ENCODE results near the gene DENND5B.
"Not testable (repeated sequence)": the region's sequence is repeated elsewhere in the genome, so short reads cannot be mapped to it uniquely, and the experiment has no call there.

DENND5B gene

DNA sequence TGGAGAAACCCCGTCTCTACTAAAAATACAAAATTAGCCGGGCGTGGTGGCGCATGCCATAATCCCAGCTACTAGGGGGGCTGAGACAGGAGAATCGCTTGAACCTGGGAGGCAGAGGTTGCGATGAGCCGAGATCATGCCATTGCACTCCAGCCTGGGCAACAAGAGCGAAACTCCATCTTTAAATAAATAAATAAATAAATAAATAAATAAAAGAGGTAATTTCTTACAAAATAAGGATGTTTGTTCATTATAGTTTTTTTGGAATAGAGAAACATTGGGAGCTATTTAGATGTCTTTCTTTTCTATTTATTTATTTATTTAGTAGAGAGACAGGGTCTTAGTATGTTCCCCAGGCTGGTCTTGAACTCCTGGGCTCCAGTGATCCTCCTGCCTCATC is 213.7 kb downstream of the DENND5B start:
- H3K36me3 ChIP-seq (ENCODE audit: control insufficient read depth, insufficient read depth, low read length); H3K27me3 ChIP-seq (ENCODE audit: control insufficient read depth, insufficient read depth, low read length); H3K4me1 ChIP-seq (ENCODE audit: control insufficient read depth, insufficient read depth, low read length); H3K9me3 ChIP-seq (ENCODE audit: control insufficient read depth, low read length); H3K9ac ChIP-seq (ENCODE audit: low read length); H3K4me3 ChIP-seq (ENCODE audit: low read length): not testable (repeated sequence)

GRCh38 chr12:31375422-31375821 is 215.5 kb downstream of the DENND5B start:
- H3K27me3 ChIP-seq (ENCODE audit: control insufficient read depth, insufficient read depth, low read length); H3K36me3 ChIP-seq (ENCODE audit: control insufficient read depth, insufficient read depth, low read length); H3K4me3 ChIP-seq (ENCODE audit: low read length); H3K9me3 ChIP-seq (ENCODE audit: control insufficient read depth, low read length); H3K9ac ChIP-seq (ENCODE audit: low read length); H3K4me1 ChIP-seq (ENCODE audit: control insufficient read depth, insufficient read depth, low read length): not testable (repeated sequence)

DNA sequence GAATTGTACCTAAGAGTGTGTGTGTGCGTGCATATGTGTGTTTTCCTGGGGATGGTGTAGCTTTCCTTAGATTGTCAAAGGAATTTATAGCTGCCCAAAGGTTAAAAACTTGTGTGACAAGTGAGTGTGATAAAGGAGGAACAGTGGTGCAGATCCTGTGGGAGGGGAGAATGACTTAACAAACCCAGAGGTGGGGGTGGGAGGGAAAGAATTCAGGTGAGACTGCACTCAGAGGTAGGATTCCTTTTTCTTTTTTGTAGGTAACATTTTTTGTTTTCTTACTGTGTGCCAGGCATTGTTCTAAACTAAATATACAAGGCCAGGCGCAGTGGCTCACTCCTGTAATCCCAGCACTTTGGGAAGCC is 219.7 kb downstream of the DENND5B start:
- no peaks in the 10 kb centered on the region for H3K9me3 ChIP-seq (ENCODE audit: control insufficient read depth, low read length)
- H3K9ac ChIP-seq (ENCODE audit: low read length): no peak overlapping the region
- no peaks in the 10 kb centered on the region for H3K36me3 ChIP-seq (ENCODE audit: control insufficient read depth, insufficient read depth, low read length)
- no peak overlapping the region for H3K4me3 ChIP-seq (ENCODE audit: low read length)
- H3K27me3 ChIP-seq (ENCODE audit: control insufficient read depth, insufficient read depth, low read length): no peaks in the 10 kb centered on the region
- peaks cover 24% of the 10 kb centered on the region for H3K4me1 ChIP-seq (ENCODE audit: control insufficient read depth, insufficient read depth, low read length)

DNA sequence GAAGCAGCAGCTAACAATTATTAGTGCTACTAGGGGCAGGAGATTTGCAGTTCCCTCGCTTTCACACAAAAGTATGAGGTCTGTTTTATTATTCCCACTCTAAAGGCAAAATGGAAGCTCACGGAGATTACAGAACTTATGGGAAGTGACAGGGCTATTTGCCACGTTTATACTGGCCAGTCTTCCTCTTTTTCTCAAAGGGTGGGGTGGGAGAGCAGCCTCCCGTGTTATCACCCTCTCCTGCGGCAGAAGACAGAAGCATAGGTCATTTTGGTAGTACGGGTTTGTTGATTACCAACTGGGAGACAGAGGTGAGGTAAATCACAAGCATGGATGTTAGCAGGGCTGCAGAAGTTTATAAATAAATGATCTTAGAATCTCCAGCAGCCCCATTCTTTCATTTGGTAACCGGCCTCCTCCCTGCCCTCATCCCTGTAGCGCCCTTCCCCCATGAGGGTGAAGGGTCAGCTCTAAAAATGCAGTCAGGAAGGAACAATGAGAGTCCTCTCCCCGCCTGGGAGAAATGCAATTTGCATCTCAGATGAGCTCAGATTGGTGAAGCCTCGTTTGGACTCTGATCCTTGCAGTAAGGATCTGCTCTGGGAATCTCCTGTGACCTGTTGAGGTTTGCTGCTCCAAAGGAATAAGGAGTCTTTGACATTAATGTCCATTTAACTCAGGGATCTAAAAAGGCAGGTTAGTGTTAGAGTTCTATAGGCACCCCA is 220.2 kb downstream of the DENND5B start:
- no peaks in the 10 kb centered on the region for H3K27me3 ChIP-seq (ENCODE audit: control insufficient read depth, insufficient read depth, low read length)
- H3K36me3 ChIP-seq (ENCODE audit: control insufficient read depth, insufficient read depth, low read length): no peaks in the 10 kb centered on the region
- H3K9ac ChIP-seq (ENCODE audit: low read length): peak overlapping the region; percentile 51
- peaks cover 24% of the 10 kb centered on the region for H3K4me1 ChIP-seq (ENCODE audit: control insufficient read depth, insufficient read depth, low read length)
- H3K4me3 ChIP-seq (ENCODE audit: low read length): peak overlapping the region; percentile 39
- H3K9me3 ChIP-seq (ENCODE audit: control insufficient read depth, low read length): no peaks in the 10 kb centered on the region

- Histone ChIP-seq H3K4me3 (ENCODE audit: low read length) (peak overlapping the region; percentile 39), H3K9me3 (ENCODE audit: control insufficient read depth, low read length) (no peaks in the 10 kb centered on the region), H3K4me1 (ENCODE audit: control insufficient read depth, insufficient read depth, low read length) (peaks cover 24% of the 10 kb centered on the region), H3K36me3 (ENCODE audit: control insufficient read depth, insufficient read depth, low read length) (no peaks in the 10 kb centered on the region), H3K27me3 (ENCODE audit: control insufficient read depth, insufficient read depth, low read length) (no peaks in the 10 kb centered on the region), H3K9ac (ENCODE audit: low read length) (peak overlapping the region; percentile 51)
These were observed 221.0 kb downstream of the DENND5B start for GRCh38 chr12:31369712-31370521.

GRCh38 chr12:31368666-31369361 is 222.1 kb downstream of the DENND5B start:
- no peaks in the 10 kb centered on the region for H3K27me3 ChIP-seq (ENCODE audit: control insufficient read depth, insufficient read depth, low read length)
- no peaks in the 10 kb centered on the region for H3K9me3 ChIP-seq (ENCODE audit: control insufficient read depth, low read length)
- no peaks in the 10 kb centered on the region for H3K36me3 ChIP-seq (ENCODE audit: control insufficient read depth, insufficient read depth, low read length)
- H3K4me3 ChIP-seq (ENCODE audit: low read length): no peak overlapping the region
- H3K4me1 ChIP-seq (ENCODE audit: control insufficient read depth, insufficient read depth, low read length): peaks cover 24% of the 10 kb centered on the region
- H3K9ac ChIP-seq (ENCODE audit: low read length): peak overlapping the region; percentile 0

GRCh38 chr12:31366104-31366621 is 224.8 kb downstream of the DENND5B start:
- no peaks in the 10 kb centered on the region for H3K9me3 ChIP-seq (ENCODE audit: control insufficient read depth, low read length)
- peaks cover 44% of the 10 kb centered on the region for H3K4me1 ChIP-seq (ENCODE audit: control insufficient read depth, insufficient read depth, low read length)
- no peaks in the 10 kb centered on the region for H3K27me3 ChIP-seq (ENCODE audit: control insufficient read depth, insufficient read depth, low read length)
- no peaks in the 10 kb centered on the region for H3K36me3 ChIP-seq (ENCODE audit: control insufficient read depth, insufficient read depth, low read length)
- H3K4me3 ChIP-seq (ENCODE audit: low read length): no peak overlapping the region
- no peak overlapping the region for H3K9ac ChIP-seq (ENCODE audit: low read length)

DNA sequence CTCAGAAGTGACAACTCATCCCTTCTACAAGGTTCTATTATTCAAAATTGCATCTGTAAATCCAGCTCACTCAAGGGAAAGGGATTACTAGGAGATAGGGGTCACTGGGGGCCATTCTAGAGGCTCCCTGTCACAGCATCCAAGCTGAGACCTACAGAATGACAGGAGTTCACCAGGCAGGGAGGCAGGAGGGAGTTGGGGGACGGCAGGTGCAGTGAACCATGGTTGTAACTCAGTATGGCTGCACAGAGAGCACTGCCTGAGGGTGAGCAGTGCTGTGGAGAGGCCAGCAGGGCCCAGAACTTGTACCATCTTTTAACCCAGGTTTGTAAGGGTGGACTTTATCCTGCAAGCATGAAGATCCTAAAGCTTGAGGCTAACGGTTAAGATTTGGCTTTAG is 227.1 kb downstream of the DENND5B start:
- Histone ChIP-seq H3K36me3 (ENCODE audit: control insufficient read depth, insufficient read depth, low read length) (no peaks in the 10 kb centered on the region), H3K27me3 (ENCODE audit: control insufficient read depth, insufficient read depth, low read length) (no peaks in the 10 kb centered on the region), H3K4me3 (ENCODE audit: low read length) (no peak overlapping the region), H3K9me3 (ENCODE audit: control insufficient read depth, low read length) (no peaks in the 10 kb centered on the region), H3K9ac (ENCODE audit: low read length) (no peak overlapping the region), H3K4me1 (ENCODE audit: control insufficient read depth, insufficient read depth, low read length) (peaks cover 23% of the 10 kb centered on the region)

- Histone ChIP-seq H3K9ac (ENCODE audit: low read length) (peak overlapping the region; percentile 56), H3K36me3 (ENCODE audit: control insufficient read depth, insufficient read depth, low read length) (no peaks in the 10 kb centered on the region), H3K4me3 (ENCODE audit: low read length) (no peak overlapping the region), H3K9me3 (ENCODE audit: control insufficient read depth, low read length) (no peaks in the 10 kb centered on the region), H3K27me3 (ENCODE audit: control insufficient read depth, insufficient read depth, low read length) (no peaks in the 10 kb centered on the region), H3K4me1 (ENCODE audit: control insufficient read depth, insufficient read depth, low read length) (peaks cover 20% of the 10 kb centered on the region)
These were observed 227.5 kb downstream of the DENND5B start for GRCh38 chr12:31363416-31363809.

- no peaks in the 10 kb centered on the region for H3K36me3 ChIP-seq (ENCODE audit: control insufficient read depth, insufficient read depth, low read length)
- H3K9me3 ChIP-seq (ENCODE audit: control insufficient read depth, low read length): no peaks in the 10 kb centered on the region
- peaks cover 20% of the 10 kb centered on the region for H3K4me1 ChIP-seq (ENCODE audit: control insufficient read depth, insufficient read depth, low read length)
- peak overlapping the region; percentile 12 for H3K4me3 ChIP-seq (ENCODE audit: low read length)
- H3K9ac ChIP-seq (ENCODE audit: low read length): peak overlapping the region; percentile 56
- no peaks in the 10 kb centered on the region for H3K27me3 ChIP-seq (ENCODE audit: control insufficient read depth, insufficient read depth, low read length)
These were observed 228.0 kb downstream of the DENND5B start for GRCh38 chr12:31362759-31363415.

GRCh38 chr12:31362115-31362758 is 228.7 kb downstream of the DENND5B start:
- Histone ChIP-seq H3K9ac (ENCODE audit: low read length) (peak overlapping the region; percentile 56), H3K9me3 (ENCODE audit: control insufficient read depth, low read length) (no peaks in the 10 kb centered on the region), H3K27me3 (ENCODE audit: control insufficient read depth, insufficient read depth, low read length) (no peaks in the 10 kb centered on the region), H3K4me1 (ENCODE audit: control insufficient read depth, insufficient read depth, low read length) (peaks cover 20% of the 10 kb centered on the region), H3K4me3 (ENCODE audit: low read length) (peak overlapping the region; percentile 12), H3K36me3 (ENCODE audit: control insufficient read depth, insufficient read depth, low read length) (no peaks in the 10 kb centered on the region)

Data from mucosa of stomach (tissue), 1 donor.